HG03575 (cell line): ENCODE measurements around the gene TPP1.

Source experiments
- ATAC-seq: cut with Tn5 transposase; IDR thresholded peaks from one replicate; pipeline ENCODE4 v1.9.1; 2021; ENCODE audit not compliant: unreplicated experiment, insufficient number of reproducible peaks, low FRiP score; ENCODE audit errors: extremely low read depth

TPP1 gene

DNA sequence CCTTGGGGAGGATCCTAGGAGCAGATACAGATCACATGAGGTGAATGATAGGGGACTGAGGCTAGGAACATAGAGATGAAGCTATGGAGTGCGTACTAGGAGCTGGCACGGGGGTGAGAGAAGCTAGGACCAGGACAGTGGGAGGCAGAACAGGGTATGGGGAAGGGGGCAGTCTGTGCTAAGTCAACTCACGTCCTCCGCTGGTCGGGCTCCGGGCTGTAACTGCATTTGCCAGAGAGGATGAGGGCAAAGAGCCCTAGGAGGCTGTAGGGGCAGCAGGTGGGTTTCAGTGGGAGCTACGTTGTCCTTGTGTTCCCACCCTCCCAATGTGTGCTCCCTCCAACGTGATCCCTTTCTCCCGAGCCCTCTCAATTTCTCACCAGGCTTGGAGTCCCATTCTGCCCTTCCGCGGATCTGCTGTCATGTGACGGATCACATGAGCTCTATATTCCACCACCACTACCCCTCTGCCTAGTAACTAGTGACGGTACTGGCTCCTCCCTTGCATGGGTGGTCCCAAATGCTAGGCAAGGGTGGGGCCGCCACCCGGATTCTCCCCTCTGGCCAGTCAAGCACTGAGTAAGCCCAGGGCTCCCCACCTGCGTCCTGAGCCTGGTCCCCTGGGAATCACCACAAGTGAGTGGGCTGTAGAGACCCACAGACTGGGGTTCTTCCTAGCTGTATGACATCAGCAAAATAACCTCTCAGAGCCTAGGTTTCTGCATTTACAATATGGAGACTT lies at the start of gene TPP1:
Gene TPP1 (minus strand): TSS at position 419 of the 742 bp plus-strand sequence. CDS start 22 bp downstream, at position 397.
- peak; percentile 95 for ATAC-seq

DNA sequence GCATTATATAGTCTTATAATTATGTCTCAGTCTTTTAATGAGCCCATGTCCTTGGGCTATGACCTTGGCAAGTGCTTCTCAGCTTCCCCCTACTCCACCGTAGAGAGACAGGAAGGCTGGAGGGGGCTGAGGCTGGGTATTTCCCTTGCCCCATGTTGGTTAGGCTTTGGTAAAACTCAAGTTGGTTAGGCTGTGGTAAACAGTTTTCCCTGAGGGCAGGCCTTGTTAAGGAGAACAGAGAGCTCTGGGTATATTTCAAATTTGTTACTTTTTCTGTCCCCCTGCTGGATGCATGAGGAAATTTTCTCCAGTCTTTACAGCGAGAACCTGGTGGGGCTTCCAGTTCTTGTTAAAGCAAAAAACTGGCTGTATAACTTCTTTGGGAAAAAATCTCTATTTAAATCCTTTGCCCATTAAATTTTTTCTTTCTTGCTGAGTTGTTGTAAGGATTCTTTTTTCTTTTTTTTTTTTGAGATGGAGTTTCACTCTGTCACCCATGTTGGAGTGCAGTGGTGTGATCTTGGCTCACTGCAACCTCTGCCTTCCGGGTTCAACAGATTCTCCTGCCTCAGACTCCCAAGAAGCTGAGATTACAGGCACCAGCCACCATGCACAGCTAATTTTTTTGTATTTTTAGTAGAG lies 48.6 kb upstream of the TPP1 start:
- ATAC-seq = no peak

DNA sequence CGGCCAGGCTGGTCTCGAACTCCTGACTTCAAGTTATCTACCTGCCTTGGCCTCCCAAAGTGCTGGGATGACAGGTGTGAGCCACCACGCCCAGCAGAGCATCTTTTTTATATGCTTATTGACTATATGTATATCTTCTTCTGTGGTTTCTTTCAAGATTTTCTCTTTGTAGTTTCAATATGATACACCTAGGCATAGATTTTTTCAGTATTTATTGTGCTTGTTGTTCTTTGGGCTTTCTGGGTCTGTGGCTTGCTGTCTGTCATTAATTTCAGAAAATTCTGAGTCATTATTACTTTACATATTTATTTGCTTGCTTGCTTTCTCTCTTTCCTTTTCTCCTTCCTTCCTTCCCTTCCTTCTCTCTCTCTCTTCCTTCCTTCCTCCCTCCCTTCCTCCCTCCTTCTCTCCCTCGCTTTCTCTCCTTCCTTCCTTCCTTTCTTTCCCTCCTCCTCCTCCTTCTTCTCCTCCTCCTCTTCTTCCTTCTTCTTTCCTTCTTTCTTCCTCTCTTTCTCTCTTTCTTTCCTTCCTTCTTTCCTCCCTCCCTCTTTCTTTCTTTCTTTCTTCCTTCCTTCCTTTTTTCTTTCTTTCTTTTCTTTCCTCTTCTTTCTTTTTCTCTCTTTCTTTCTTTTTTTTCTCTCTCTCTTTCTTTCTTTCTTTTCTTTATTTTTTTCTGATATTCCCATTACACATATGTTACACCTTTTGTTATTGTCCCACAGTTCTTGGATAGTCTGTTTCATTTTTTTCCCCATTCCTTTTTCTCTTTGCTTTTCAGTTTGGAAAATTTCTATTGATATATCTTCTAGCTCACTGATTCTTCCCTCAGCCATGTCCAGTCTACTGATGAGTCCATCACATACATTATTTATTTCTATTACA lies 47.3 kb upstream of the TPP1 start:
- ATAC-seq = no peak

DNA sequence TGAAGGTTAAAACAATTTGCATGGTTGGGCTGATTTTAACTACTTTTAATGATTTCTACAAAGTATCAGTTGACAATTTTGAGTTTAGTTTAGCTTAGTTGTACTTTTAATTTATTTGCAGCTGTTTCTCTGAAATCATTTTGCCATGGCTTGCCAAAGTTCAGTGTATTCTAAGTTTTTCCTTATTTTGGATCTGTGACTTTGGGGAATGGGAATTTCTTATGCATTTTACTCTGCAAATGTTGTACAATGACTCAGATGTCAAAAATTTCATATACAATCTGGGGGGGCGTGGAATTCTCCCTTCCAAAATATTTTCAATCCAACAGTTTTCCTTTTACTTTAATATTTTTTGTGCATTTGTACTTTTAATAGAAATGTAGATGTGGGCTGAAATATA lies 45.3 kb upstream of the TPP1 start:
- ATAC-seq = no peak

DNA sequence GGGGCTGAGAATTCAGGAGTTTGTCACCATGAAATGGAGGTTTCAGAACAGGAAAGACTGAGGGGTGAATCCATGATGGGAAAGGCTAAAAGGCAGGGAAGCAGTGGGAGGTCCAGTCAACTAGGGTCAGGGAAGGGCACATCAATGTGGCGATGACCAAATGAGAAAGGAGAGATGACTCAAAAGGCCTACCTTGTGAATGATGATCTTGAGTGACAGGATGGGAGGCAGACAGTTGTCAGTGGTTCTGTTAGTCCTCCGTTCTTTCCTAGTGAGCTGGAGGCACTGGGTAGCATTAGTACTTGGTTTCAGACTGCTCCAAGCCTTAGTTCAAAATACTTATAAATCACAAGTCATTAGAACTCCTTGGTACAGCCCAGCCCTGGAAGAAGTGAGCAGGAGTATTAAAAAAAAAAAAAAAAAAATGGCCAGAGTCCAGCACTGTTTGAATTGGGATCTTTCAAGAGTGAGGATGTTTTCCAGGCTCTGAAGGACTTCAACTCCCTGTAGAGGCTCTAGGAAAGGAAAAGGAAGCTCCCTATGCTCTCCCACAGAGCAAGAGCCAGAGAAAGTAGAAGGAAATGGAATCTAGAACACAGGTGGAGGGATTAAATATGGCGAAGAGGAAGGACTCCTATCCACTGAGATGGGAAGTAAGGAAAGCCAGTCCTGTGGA lies 44.7 kb upstream of the TPP1 start:
- ATAC-seq = no peak

DNA sequence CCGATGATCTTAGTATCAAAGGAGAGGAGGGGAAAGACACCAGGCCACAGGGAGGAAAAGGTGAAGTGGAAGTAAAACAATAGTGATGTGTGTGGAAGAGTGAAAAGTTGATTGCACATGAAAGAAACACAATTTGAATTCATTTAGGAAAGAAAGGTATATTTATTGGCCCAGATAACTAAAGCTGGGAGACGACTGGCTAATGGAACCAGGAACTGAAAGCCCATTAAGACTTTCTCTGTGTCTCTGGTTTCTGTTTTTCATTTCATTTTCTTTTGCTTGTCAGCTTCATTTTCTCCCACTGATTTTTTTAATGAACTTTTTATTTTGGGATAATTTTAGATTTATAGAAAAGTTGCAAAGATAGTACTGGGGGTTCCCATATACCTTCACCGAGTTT lies 41.5 kb upstream of the TPP1 start:
- ATAC-seq = no peak

DNA sequence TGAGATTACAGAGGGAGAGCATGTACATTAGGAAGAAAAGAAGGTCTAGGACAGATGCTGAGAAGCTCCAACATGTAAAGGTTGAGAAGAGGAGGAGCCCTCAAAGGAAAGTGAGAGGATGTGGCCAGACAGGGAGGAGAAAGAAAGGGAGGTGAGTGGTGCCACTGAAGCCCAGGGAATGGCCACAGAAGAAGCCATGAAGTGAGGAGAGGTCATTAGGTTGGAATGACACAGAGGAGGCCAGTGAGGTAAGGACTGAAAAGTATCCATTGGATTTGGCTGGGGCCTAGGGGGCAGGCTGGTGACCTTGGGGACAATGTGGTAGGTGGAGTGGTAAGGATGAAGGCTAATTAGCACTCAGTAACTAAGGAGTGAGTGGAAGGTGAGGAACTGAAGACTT lies 39.4 kb upstream of the TPP1 start:
- ATAC-seq = no peak

DNA sequence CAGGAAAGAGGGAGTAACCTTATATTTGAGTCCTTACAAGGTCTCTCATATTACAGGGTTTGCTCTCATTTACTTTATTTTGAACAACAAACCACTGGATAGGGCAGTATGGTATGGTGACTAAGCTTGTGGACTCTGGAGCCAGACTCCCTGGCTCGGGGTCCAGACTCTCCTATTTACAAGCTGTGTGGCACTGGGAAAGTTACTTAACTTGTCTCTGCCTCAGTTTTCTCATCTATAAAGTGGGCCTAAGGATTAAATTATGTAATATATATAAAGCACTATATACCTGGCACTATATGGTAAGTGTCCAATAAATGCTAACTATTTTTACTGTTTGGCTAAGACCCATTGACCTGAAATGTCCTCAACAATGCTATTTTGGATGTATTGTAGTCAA lies 38.1 kb upstream of the TPP1 start:
- ATAC-seq = no peak

DNA sequence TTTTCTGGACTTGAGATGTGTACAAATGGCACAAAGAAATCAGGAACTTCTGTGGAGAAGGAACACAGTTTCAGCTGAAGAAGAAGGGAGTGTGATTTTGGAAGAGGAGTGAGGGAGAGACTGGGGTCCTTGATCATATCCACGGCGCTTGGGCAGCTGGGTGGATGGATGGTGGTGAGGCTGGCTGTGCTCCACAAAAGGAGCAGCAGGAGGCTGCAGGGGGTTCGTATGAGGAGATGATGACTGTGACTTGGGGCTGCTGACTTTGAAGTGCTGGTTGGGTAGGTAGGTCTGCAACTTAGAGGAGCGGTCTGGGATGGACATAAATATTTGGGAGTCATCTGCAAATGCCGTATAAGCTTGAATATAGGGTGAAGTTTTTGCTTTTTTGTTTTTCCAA lies 37.7 kb upstream of the TPP1 start:
- no peak for ATAC-seq

DNA sequence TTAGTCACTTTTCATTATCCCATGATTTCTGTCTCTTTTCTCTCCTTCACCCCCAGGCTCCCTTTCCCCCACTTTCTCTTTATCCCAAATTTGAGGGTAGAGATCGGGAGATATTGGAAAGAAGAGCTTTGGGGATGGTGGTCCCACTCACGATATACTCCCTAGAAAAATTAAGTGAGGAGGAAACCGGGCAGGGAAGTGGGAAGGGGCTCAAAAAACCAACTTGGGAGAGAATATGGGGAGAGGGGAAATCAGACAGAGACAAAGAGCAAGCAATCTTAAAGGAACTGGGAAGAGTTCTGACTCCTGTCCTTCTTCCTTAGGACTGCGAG lies 37.3 kb upstream of the TPP1 start:
- no peak for ATAC-seq

DNA sequence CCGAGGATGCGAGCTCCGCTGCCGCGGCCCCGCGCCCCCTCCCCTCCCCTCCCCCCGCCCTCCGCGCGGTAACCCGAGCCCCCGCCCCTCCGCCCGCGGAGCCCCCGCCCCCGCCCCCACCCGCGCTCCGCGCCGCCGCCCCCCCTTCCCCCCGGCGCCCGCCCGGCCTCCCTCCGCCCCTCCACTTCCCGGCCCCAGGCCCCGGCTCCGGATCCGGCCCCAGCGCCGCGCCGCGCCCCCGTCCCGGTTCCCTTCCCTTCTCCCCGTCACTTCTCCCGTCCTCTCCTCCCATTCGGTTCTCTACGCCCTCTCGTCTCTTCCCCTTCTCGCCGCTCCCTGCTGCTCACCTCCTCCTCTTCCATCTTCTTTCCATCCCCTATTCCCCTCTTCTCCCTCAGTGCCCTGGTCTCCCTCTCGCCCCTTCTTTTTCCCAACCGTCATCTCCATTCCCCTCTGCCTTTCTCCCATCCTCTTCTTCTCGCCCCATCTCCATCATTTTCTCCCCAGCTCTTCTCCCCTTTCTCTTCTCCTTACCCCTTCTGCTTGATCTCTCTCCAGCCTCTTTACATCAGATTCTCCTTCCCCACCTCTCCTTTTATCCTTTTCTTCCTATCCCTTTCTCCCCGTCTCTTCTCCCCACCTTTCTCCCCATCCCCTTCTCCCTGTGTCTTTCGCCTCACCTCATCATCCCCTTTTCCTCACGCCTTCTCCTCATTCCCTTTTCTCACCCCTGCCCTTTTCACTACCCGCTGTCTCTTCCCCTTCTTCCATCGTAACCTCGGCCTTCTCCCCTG lies 36.8 kb upstream of the TPP1 start, which contains the start of gene DCHS1:
Gene DCHS1 (minus strand): TSS at position 20 of the 794 bp plus-strand sequence. CDS start 14,196 bp downstream, outside the sequence.
- no peak for ATAC-seq

DNA sequence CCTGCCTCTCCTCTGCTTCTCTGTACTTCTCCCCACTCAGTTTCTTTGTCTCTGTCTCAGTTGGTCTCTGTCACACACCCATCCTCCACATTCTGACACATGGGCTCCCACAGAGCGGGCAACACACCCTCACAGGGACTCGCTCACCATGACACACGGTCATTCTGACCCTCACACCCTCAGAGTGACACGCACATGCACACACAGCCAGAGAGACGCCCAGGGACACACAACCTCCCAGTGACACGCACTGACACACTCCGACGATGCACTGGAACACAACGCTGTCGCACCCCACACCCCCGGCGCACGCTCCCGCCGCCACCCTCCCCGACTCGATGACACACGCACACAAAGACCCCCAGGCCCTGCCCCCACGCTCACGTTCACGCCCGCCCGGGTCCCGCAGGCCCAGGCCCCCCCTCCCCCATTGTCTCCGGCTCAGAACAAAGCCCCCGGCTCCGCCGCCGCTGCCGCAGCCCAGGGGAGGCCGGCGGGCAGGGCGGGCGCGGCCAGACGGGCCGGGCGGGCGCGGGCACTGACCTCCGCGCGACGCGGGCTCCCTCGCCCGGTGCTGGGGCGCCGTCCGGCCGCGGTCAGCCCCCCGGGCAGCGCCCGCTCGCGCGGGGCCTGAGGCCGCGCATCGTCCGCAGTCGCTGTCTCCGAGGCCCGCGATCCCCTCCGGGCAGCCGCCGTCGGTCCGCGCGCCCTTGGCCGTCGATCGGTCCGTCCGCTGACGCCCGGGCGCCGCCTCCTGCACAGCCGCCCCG lies 36.0 kb upstream of the TPP1 start:
- no peak for ATAC-seq

DNA sequence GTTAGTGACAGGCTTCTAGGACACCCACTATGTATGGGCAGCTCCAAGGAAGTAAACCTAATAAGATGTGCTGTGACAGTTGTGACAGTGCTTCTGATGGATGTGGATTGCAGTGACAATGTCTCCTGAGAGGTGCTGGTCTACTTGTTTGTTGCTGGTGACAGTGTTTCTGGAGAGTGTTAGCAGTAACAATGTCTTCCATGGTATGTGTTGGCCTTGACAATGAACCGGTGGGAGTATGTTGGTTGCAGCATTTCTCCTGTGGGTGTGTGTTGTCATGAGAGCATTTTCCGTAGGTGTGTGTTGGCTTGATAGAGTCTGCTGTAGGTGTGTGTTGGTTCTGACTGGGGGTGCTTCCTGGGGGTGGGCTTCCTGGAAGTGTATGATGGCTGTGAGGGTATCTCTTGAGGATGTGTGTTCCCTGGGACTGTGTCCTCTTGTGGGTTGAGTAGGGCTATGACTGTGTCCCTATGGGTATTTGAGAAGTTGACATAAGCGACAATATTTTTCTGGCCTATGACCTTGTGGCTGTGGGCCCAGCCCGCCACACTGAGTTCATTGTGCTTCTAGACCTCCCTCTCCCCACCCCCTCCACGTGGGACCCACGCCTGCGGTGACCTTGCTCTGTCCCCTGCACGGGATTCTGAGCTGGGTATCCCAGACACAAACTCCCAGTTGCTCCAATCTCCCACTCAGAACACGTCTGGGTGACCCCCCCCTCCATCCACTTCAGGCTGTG lies 35.2 kb upstream of the TPP1 start:
- ATAC-seq = no peak

DNA sequence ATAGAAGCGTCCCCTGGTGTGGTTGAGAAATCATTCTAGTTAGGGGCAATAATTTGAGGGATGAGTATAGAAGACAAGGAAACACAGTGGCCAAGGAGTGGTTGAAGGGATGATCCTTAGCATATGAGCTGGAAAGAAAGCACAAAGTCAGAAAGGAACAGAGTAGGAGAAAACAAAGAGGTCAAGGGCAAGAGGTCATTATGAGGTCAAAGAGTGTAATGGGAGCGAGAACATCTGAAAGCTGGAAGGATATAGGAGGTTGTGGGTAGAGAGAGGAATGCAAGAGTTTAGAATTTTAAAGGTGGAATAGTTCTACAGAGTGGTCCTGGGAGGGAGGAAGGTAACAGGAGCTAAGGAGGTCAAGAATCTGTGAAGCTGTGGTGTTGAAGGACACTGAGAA lies 34.4 kb upstream of the TPP1 start:
- ATAC-seq = no peak

DNA sequence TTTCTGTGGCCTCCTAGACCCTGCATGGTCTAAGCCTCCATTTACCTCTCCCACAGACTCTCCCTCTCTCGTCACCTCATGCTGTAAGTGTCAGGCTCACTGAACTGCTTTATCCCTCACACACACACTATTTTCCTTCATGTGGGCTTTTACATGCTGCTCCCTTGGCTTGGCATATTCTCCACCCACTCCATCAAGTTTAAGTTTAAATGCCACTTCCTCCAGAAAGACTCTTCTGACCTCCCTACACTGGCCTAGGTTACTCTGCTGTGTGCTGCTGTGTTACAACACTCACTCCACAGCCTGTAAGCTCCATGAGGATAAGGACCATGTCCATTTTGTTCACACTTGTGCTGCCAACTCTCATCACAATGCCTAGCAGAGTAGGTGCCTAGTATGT lies 33.9 kb upstream of the TPP1 start:
- ATAC-seq = no peak

DNA sequence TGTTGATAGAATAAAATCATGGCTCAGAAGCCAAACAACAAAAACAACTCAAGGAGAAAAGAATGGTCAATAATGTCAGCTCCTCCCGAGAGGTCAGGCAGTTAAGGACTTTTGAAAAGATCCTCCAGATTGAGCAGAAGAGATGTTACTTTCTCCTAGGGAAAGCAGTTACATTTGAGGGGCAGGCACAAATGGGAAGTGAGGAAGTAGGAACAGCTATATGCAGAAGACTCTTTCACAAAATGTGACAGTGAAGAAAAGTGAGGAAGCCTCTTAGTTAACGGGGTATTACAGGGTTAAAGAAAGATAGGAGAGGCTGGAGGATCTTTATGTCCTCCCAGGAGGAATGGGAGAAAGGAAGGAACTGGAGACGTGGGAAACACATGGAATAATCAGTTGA lies 33.0 kb upstream of the TPP1 start:
- no peak for ATAC-seq

DNA sequence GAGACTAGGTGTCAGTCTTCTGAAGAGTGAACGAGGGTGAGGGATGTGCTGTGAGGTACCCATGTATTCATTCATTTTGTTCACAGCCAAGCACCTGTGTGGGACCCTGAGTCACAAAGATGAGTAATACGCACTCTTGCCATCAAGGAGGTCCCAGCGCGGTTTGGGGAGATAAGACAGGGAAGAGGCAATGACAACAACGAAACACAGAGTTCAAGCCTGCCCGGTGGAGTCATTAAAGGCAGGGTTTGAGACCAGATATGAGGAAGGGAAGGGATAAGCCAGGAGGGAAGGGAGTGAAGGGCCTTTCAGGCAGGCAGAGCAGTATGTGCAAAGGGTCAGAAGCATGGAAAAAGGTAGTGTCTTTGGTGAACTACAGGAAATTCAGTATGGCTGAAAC lies 31.8 kb upstream of the TPP1 start:
- ATAC-seq = no peak
